Hepatocyte (in vitro differentiated cells): ENCODE data around the gene REN.

Experiments used
- CTCF ChIP-seq: fragments of 200-600 bp; sonication (generic); IDR thresholded peaks from 2 replicates; pipeline ENCODE4 v1.5.1; 2016; ENCODE audit warnings: antibody characterized with exemption, mild to moderate bottlenecking; ENCODE audit not compliant: poor library complexity
- EZH2 ChIP-seq: fragments of 200-600 bp; sonication (generic); IDR thresholded peaks from 2 replicates; pipeline ENCODE4 v1.6.1; 2016; ENCODE audit warnings: antibody characterized with exemption, mild to moderate bottlenecking, borderline replicate concordance

- TF ChIP-seq CTCF (no peak), EZH2 (no peak)
Observed at GRCh38 chr1:204149635-204150565, 16.2 kb downstream of the REN start.
